ENCODE results near the gene GAL.

The GAL gene

GRCh38 chr11:68659158-68659921, 25.0 kb upstream of the GAL start:
- DNase-seq = no peak

- DNase-seq = no peak
Observed at GRCh38 chr11:68660066-68660810, 24.1 kb upstream of the GAL start.

GRCh38 chr11:68661014-68661413, 23.3 kb upstream of the GAL start:
- no peak for DNase-seq

GRCh38 chr11:68661697-68662603, 22.4 kb upstream of the GAL start:
- no peak for DNase-seq

- DNase-seq = no peak
Observed at GRCh38 chr11:68663482-68664010, 20.8 kb upstream of the GAL start.

GRCh38 chr11:68664141-68664540, 20.2 kb upstream of the GAL start:
- no peak for DNase-seq

GRCh38 chr11:68664906-68665305, 19.4 kb upstream of the GAL start:
- no peak for DNase-seq

- DNase-seq = no peak
Observed at GRCh38 chr11:68665436-68665835, 18.9 kb upstream of the GAL start.

GRCh38 chr11:68666849-68667248, 17.5 kb upstream of the GAL start:
- DNase-seq = no peak

GRCh38 chr11:68667511-68668500, 16.5 kb upstream of the GAL start:
- DNase-seq = no peak

GRCh38 chr11:68669301-68670090, 14.8 kb upstream of the GAL start:
- no peak for DNase-seq

- DNase-seq = no peak
Observed at GRCh38 chr11:68670208-68670992, 13.9 kb upstream of the GAL start.

GRCh38 chr11:68673306-68673945, 10.9 kb upstream of the GAL start:
- DNase-seq = no peak

- no peak for DNase-seq
Observed at GRCh38 chr11:68673991-68674390, 10.4 kb upstream of the GAL start.

- no peak for DNase-seq
Observed at GRCh38 chr11:68674461-68674860, 9.9 kb upstream of the GAL start.

- peak; percentile 71 to 88 for DNase-seq
Observed at GRCh38 chr11:68677432-68677831, 6.9 kb upstream of the GAL start.

- DNase-seq = no peak
Observed at GRCh38 chr11:68678031-68678441, 6.3 kb upstream of the GAL start.

- DNase-seq = no peak
Observed at GRCh38 chr11:68680541-68681231, 3.7 kb upstream of the GAL start.

GRCh38 chr11:68682531-68682961, 1.8 kb upstream of the GAL start:
- peak in 1 of 2 experiments; percentile 36 for DNase-seq

All from SW 1271 (cell line).